Stimulated activated CD4-positive, alpha-beta T cell treated with anti-CD3 and anti-CD28 coated beads, TNF-alpha, amount 100 ng/mL, for 24 hours (primary cell): Measurements from ENCODE around the gene STK26.
"Not testable (repeated sequence)": the region's sequence is repeated elsewhere in the genome, so short reads cannot be mapped to it uniquely, and the experiment has no call there.

Experiments used
- DNase-seq, 3 experiments: peaks; one replicate each; pipeline ENCODE4 v3.0.0-alpha.2; 2020; ENCODE audit warnings: low read depth in 3 of 3

Gene STK26

GRCh38 chrX:132037479-132037993 is 14.4 kb downstream of the STK26 start:
- DNase-seq = no peak

- no peak for DNase-seq
Measured at GRCh38 chrX:132040066-132040465, 17.0 kb downstream of the STK26 start.

- no peak for DNase-seq
Measured at GRCh38 chrX:132041015-132041414, 17.9 kb downstream of the STK26 start.

- no peak for DNase-seq
Measured at GRCh38 chrX:132043977-132044376, 20.9 kb downstream of the STK26 start.

- no peak for DNase-seq
Measured at GRCh38 chrX:132044953-132045352, 21.9 kb downstream of the STK26 start.

- no peak for DNase-seq
Measured at GRCh38 chrX:132045456-132045855, 22.4 kb downstream of the STK26 start.

- DNase-seq = no peak
Measured at GRCh38 chrX:132046533-132046932, 23.4 kb downstream of the STK26 start.

GRCh38 chrX:132051778-132052177 is 28.7 kb downstream of the STK26 start:
- DNase-seq = not testable (repeated sequence)

- no peak for DNase-seq
Measured at GRCh38 chrX:132058050-132058449, 34.9 kb downstream of the STK26 start.

- DNase-seq = no peak
Measured at GRCh38 chrX:132058975-132059374, 35.9 kb downstream of the STK26 start.

GRCh38 chrX:132059973-132060540 is 37.0 kb downstream of the STK26 start:
- DNase-seq = no peak

- DNase-seq = no peak
Measured at GRCh38 chrX:132063334-132063733, 40.2 kb downstream of the STK26 start.

- no peak for DNase-seq
Measured at GRCh38 chrX:132063862-132064261, 40.8 kb downstream of the STK26 start.

- no peak for DNase-seq
Measured at GRCh38 chrX:132068405-132068804, 45.3 kb downstream of the STK26 start.

- no peak for DNase-seq
Measured at GRCh38 chrX:132071254-132071653, 48.2 kb downstream of the STK26 start.

GRCh38 chrX:132077414-132077813 is 54.3 kb downstream of the STK26 start:
- DNase-seq = no peak

- DNase-seq = no peak
Measured at GRCh38 chrX:132077912-132078311, 54.8 kb downstream of the STK26 start.

GRCh38 chrX:132085786-132086185 is 62.7 kb downstream of the STK26 start:
- DNase-seq = no peak

GRCh38 chrX:132086672-132087071 is 63.6 kb downstream of the STK26 start:
- DNase-seq = no peak

GRCh38 chrX:132088864-132089263 is 65.8 kb downstream of the STK26 start:
- no peak for DNase-seq

GRCh38 chrX:132090403-132091159 is 67.5 kb downstream of the STK26 start:
- DNase-seq = no peak

- DNase-seq = peak; percentile 18 to 40 (median 22)
Measured at GRCh38 chrX:132092439-132093065, 69.5 kb downstream of the STK26 start.
